Measurements from ENCODE around the gene LRRC8D. TPM values are rescaled to one million over a fixed set of nuclear protein-coding genes. Genes with fewer than 3 reads are reported as not detected.

LRRC8D gene
- total and polyA plus RNA-seq, 9 of the 15 experiments (the other 6 are each of a cell fraction or from before 2014, with no cell fraction given), result 3.4 to 53.9 (median 15.9) TPM

DNA sequence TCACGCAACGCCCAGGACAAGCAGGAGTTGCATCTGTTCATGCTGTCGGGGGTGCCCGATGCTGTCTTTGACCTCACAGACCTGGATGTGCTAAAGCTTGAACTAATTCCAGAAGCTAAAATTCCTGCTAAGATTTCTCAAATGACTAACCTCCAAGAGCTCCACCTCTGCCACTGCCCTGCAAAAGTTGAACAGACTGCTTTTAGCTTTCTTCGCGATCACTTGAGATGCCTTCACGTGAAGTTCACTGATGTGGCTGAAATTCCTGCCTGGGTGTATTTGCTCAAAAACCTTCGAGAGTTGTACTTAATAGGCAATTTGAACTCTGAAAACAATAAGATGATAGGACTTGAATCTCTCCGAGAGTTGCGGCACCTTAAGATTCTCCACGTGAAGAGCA lies 113.6 kb downstream of the LRRC8D start (continued):
- TF ChIP-seq, protein P1, sequence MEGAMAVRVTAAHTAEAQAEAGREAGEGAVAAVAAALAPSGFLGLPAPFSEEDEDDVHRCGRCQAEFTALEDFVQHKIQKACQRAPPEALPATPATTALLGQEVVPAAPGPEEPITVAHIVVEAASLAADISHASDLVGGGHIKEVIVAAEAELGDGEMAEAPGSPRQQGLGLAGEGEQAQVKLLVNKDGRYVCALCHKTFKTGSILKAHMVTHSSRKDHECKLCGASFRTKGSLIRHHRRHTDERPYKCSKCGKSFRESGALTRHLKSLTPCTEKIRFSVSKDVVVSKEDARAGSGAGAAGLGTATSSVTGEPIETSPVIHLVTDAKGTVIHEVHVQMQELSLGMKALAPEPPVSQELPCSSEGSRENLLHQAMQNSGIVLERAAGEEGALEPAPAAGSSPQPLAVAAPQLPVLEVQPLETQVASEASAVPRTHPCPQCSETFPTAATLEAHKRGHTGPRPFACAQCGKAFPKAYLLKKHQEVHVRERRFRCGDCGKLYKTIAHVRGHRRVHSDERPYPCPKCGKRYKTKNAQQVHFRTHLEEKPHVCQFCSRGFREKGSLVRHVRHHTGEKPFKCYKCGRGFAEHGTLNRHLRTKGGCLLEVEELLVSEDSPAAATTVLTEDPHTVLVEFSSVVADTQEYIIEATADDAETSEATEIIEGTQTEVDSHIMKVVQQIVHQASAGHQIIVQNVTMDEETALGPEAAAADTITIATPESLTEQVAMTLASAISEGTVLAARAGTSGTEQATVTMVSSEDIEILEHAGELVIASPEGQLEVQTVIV (CRISPR knock-in tag; IDR thresholded peaks at IDR 0.05; ENCODE audit: borderline replicate concordance), result no peak
- TF ChIP-seq, protein P2, sequence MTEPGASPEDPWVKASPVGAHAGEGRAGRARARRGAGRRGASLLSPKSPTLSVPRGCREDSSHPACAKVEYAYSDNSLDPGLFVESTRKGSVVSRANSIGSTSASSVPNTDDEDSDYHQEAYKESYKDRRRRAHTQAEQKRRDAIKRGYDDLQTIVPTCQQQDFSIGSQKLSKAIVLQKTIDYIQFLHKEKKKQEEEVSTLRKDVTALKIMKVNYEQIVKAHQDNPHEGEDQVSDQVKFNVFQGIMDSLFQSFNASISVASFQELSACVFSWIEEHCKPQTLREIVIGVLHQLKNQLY (CRISPR knock-in tag; conservative IDR thresholded peaks at IDR 0.05), result no peak
- TF ChIP-seq, protein P3, sequence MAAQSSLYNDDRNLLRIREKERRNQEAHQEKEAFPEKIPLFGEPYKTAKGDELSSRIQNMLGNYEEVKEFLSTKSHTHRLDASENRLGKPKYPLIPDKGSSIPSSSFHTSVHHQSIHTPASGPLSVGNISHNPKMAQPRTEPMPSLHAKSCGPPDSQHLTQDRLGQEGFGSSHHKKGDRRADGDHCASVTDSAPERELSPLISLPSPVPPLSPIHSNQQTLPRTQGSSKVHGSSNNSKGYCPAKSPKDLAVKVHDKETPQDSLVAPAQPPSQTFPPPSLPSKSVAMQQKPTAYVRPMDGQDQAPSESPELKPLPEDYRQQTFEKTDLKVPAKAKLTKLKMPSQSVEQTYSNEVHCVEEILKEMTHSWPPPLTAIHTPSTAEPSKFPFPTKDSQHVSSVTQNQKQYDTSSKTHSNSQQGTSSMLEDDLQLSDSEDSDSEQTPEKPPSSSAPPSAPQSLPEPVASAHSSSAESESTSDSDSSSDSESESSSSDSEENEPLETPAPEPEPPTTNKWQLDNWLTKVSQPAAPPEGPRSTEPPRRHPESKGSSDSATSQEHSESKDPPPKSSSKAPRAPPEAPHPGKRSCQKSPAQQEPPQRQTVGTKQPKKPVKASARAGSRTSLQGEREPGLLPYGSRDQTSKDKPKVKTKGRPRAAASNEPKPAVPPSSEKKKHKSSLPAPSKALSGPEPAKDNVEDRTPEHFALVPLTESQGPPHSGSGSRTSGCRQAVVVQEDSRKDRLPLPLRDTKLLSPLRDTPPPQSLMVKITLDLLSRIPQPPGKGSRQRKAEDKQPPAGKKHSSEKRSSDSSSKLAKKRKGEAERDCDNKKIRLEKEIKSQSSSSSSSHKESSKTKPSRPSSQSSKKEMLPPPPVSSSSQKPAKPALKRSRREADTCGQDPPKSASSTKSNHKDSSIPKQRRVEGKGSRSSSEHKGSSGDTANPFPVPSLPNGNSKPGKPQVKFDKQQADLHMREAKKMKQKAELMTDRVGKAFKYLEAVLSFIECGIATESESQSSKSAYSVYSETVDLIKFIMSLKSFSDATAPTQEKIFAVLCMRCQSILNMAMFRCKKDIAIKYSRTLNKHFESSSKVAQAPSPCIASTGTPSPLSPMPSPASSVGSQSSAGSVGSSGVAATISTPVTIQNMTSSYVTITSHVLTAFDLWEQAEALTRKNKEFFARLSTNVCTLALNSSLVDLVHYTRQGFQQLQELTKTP (IDR thresholded peaks at IDR 0.05; ENCODE audit: low read depth in 1 of 2, partially characterized antibody in 2 of 2), result no peak
- no peak for TF ChIP-seq EHMT2 (IDR thresholded peaks at IDR 0.05)
- TF ChIP-seq ZNF830 (CRISPR knock-in tag; IDR thresholded peaks at IDR 0.05), result no peak
- no peak for TF ChIP-seq ZNF263 (CRISPR knock-in tag; IDR thresholded peaks at IDR 0.05; ENCODE audit: borderline replicate concordance)
- TF ChIP-seq, protein P4, sequence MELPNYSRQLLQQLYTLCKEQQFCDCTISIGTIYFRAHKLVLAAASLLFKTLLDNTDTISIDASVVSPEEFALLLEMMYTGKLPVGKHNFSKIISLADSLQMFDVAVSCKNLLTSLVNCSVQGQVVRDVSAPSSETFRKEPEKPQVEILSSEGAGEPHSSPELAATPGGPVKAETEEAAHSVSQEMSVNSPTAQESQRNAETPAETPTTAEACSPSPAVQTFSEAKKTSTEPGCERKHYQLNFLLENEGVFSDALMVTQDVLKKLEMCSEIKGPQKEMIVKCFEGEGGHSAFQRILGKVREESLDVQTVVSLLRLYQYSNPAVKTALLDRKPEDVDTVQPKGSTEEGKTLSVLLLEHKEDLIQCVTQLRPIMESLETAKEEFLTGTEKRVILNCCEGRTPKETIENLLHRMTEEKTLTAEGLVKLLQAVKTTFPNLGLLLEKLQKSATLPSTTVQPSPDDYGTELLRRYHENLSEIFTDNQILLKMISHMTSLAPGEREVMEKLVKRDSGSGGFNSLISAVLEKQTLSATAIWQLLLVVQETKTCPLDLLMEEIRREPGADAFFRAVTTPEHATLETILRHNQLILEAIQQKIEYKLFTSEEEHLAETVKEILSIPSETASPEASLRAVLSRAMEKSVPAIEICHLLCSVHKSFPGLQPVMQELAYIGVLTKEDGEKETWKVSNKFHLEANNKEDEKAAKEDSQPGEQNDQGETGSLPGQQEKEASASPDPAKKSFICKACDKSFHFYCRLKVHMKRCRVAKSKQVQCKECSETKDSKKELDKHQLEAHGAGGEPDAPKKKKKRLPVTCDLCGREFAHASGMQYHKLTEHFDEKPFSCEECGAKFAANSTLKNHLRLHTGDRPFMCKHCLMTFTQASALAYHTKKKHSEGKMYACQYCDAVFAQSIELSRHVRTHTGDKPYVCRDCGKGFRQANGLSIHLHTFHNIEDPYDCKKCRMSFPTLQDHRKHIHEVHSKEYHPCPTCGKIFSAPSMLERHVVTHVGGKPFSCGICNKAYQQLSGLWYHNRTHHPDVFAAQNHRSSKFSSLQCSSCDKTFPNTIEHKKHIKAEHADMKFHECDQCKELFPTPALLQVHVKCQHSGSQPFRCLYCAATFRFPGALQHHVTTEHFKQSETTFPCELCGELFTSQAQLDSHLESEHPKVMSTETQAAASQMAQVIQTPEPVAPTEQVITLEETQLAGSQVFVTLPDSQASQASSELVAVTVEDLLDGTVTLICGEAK (IDR thresholded peaks at IDR 0.05), result no peak
- TF ChIP-seq, protein P4 (CRISPR knock-in tag; IDR thresholded peaks at IDR 0.05), result no peak
